ENCODE measurements around the gene HHEX.
"Not testable (repeated sequence)": the region's sequence is repeated elsewhere in the genome, so short reads cannot be mapped to it uniquely, and the experiment has no call there.

Gene HHEX

GRCh38 chr10:92689663-92690210 is at the start of gene HHEX:
HHEX (plus strand) TSS chr10:92689955; CDS start chr10:92689987, 32 bp downstream.
- peak; percentile 7 for DNase-seq

- no peak for DNase-seq
These were observed 49.6 kb upstream of the HHEX start for GRCh38 chr10:92640107-92640506.

- DNase-seq, result no peak
These were observed 48.3 kb upstream of the HHEX start for GRCh38 chr10:92641492-92641891.

GRCh38 chr10:92644921-92645320 is 44.8 kb upstream of the HHEX start:
- no peak for DNase-seq

- DNase-seq, result not testable (repeated sequence)
These were observed 38.9 kb upstream of the HHEX start for GRCh38 chr10:92650864-92651263.

- no peak for DNase-seq
These were observed 34.3 kb upstream of the HHEX start for GRCh38 chr10:92655426-92655825.

- DNase-seq, result no peak
These were observed 33.3 kb upstream of the HHEX start for GRCh38 chr10:92656266-92656961.

- DNase-seq, result no peak
These were observed 32.7 kb upstream of the HHEX start for GRCh38 chr10:92657024-92657423.

GRCh38 chr10:92662848-92663247 is 26.9 kb upstream of the HHEX start:
- no peak for DNase-seq

GRCh38 chr10:92664322-92664721 is 25.4 kb upstream of the HHEX start:
- DNase-seq, result no peak

- DNase-seq, result no peak
These were observed 22.7 kb upstream of the HHEX start for GRCh38 chr10:92667078-92667477.

- DNase-seq, result no peak
These were observed 12.0 kb upstream of the HHEX start for GRCh38 chr10:92677708-92678107.

- DNase-seq, result no peak
These were observed 11.5 kb upstream of the HHEX start for GRCh38 chr10:92678206-92678605.

- no peak for DNase-seq
These were observed 8.4 kb upstream of the HHEX start for GRCh38 chr10:92681306-92681834.

GRCh38 chr10:92688573-92688926 is 1.2 kb upstream of the HHEX start:
- no peak for DNase-seq

- no peak for DNase-seq
These were observed 660 bp upstream of the HHEX start for GRCh38 chr10:92688927-92689662.

GRCh38 chr10:92690211-92690914 is 608 bp downstream of the HHEX start:
- no peak for DNase-seq

GRCh38 chr10:92690915-92691590 is 1.3 kb downstream of the HHEX start:
- no peak for DNase-seq

GRCh38 chr10:92691591-92692079 is 1.9 kb downstream of the HHEX start:
- no peak for DNase-seq

- DNase-seq, result no peak
These were observed 2.4 kb downstream of the HHEX start for GRCh38 chr10:92692080-92692671.

- peak; percentile 5 for DNase-seq
These were observed 3.2 kb downstream of the HHEX start for GRCh38 chr10:92692697-92693533.

Measured in NCI-H1436 treated with DMSO at 0.1 percent for 48 hours (cell line).